Gastroesophageal sphincter (tissue), 4 donors: ENCODE measurements around the gene DGKI. TPM values are rescaled to one million over a fixed set of nuclear protein-coding genes. Genes with fewer than 3 reads are reported as not detected.
A peak's percentile ranks its signal among the peaks of the same experiment; 100 is the strongest.
"Not testable (repeated sequence)": the region's sequence is repeated elsewhere in the genome, so short reads cannot be mapped to it uniquely, and the experiment has no call there.

Source experiments
- ATAC-seq: fragments of 150-250 bp; one replicate; pipeline ENCODE4 v1.9.1; 2016; ENCODE audit warnings: mild to moderate bottlenecking, moderate library complexity
- H3K27ac ChIP-seq, 4 donors: fragments of 200-600 bp; sonication (generic) in 3 of 4; 1 replicate in 3 of 4; 2 replicates in 1 of 4; pipeline ENCODE4 v1.5.1; 2016 to 2019
- H3K27me3 ChIP-seq: fragments of 200-600 bp; sonication (generic); one replicate; pipeline ENCODE4 v1.5.1; 2019
- H3K36me3 ChIP-seq, 2 donors: fragments of 200-600 bp; sonication (generic); one replicate each; pipeline ENCODE4 v1.5.1; 2019; ENCODE audit warnings: control low read depth in 1 of 2
- H3K4me1 ChIP-seq, 3 donors: fragments of 200-600 bp; sonication (generic); 1 replicate in 2 of 3; 2 replicates in 1 of 3; pipeline ENCODE4 v1.5.1; 2016 to 2019; ENCODE audit warnings: control low read depth in 2 of 3
- H3K4me3 ChIP-seq, 2 donors: fragments of 200-600 bp; sonication (generic); one replicate each; pipeline ENCODE4 v1.5.1; 2019; ENCODE audit warnings: mild to moderate bottlenecking in 1 of 2, moderate library complexity in 1 of 2
- H3K9me3 ChIP-seq, 3 donors: fragments of 200-600 bp; sonication (generic); one replicate each; pipeline ENCODE4 v1.5.1; 2017 to 2019; ENCODE audit warnings: control low read depth in 2 of 3
- EP300 ChIP-seq: sonication (generic); formaldehyde crosslinking; IDR thresholded peaks from one replicate; pipeline ENCODE4 v1.6.1; 2017; ENCODE audit warnings: antibody characterized with exemption, mild to moderate bottlenecking
- POLR2A ChIP-seq, 2 donors: fragments of 450-650 bp; IDR thresholded peaks; one replicate each; pipeline ENCODE4 v1.6.1; 2017; ENCODE audit warnings: antibody characterized with exemption in 2 of 2, mild to moderate bottlenecking in 2 of 2, moderate library complexity in 1 of 2
- POLR2AphosphoS5 ChIP-seq: sonication (generic); formaldehyde crosslinking; IDR thresholded peaks from one replicate; pipeline ENCODE4 v1.6.1; 2017; ENCODE audit warnings: antibody characterized with exemption
- WGBS, 2 donors: methylation state at CpG; one replicate each; pipeline ENCODE4 v1.1.5; 2018; ENCODE audit warnings: low coverage in 1 of 2; 5-methylcytosine and 5-hydroxymethylcytosine counted together
- total RNA-seq, 4 donors: library from RNA; depleted of rRNA; stranded (reverse); fragments of >200 nt; gene quantifications; one replicate each; pipeline ENCODE4 v1.1.0, GENCODE V29; 2016
- TF ChIP-seq, protein P1 (sequence below), 4 experiments: fragments of 200-600 bp in 2 of 4; fragments of 450-650 bp in 2 of 4; sonication (generic) in 1 of 4; IDR thresholded peaks; one replicate each; pipeline ENCODE4 v1.5.1; 2017 to 2019; ENCODE audit warnings: antibody characterized with exemption in 4 of 4, mild to moderate bottlenecking in 2 of 4, moderate library complexity in 2 of 4

DGKI gene
- total RNA-seq, 4 donors from 2014 or later = 0.27 to 4.8 (median 3.2) TPM

DNA sequence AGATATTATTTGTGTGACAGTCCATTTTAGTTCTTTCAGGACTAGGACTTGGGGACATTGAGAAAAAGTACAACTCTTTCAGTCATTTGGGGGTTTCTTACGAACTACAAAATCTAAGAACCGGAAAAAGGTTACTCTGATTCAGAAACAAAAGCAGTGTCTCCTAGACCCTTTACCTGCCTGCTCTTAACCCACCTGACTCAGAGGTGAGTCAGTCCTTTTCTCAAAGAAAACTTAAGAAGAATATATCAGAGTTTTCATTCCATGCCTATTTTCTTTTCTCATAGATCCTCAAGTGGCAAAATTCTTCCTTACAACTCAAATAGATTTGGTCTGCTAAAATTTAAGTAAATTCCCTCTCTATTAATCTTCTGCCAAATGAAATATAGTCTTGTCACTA is 388.4 kb downstream of the DGKI start:
- H3K27me3 ChIP-seq = no peaks in the 10 kb centered on the region
- 89% methylated on average over 2 of the region's 2 CpGs; no CpG with 5 or more reads in 1 of the 2 donors for WGBS, 2 donors
- no peak overlapping the region for H3K27ac ChIP-seq
- H3K4me1 ChIP-seq = peaks cover 0 to 16% (median 0%) of the 10 kb centered on the region in 3 donors
- H3K9me3 ChIP-seq = no peaks in the 10 kb centered on the region
- no peak overlapping the region for H3K4me3 ChIP-seq
- TF ChIP-seq, protein P1, sequence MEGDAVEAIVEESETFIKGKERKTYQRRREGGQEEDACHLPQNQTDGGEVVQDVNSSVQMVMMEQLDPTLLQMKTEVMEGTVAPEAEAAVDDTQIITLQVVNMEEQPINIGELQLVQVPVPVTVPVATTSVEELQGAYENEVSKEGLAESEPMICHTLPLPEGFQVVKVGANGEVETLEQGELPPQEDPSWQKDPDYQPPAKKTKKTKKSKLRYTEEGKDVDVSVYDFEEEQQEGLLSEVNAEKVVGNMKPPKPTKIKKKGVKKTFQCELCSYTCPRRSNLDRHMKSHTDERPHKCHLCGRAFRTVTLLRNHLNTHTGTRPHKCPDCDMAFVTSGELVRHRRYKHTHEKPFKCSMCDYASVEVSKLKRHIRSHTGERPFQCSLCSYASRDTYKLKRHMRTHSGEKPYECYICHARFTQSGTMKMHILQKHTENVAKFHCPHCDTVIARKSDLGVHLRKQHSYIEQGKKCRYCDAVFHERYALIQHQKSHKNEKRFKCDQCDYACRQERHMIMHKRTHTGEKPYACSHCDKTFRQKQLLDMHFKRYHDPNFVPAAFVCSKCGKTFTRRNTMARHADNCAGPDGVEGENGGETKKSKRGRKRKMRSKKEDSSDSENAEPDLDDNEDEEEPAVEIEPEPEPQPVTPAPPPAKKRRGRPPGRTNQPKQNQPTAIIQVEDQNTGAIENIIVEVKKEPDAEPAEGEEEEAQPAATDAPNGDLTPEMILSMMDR (IDR thresholded peaks at IDR 0.05) = no peak
- TF ChIP-seq EP300 = no peak
- TF ChIP-seq POLR2AphosphoS5 = no peak
- TF ChIP-seq POLR2A (IDR thresholded peaks at IDR 0.05) = no peak
- no peak for ATAC-seq
- no peaks in the 10 kb centered on the region for H3K36me3 ChIP-seq

DNA sequence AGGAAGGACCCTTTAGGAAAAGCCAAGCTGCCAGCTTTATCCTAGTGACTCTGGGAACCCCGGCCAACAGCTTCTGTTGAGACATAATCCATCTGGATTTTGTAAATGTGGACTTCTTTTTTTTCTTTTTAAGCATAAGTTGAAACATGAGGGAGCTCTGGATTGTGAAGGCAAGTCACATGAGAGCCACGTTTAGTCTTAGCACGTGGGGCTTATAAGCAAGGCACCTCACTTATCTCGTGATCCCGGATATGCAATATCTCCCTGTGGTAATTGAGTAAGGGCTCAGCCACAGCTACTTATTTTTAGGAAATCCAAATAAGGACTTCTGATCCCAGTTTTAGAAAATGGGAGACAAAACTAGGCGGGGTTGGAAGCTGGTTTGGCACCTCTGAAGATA is 392.0 kb downstream of the DGKI start:
- TF ChIP-seq POLR2AphosphoS5 = peak; percentile 40
- TF ChIP-seq EP300 = no peak
- H3K4me1 ChIP-seq = peaks cover 0 to 16% (median 0%) of the 10 kb centered on the region in 3 donors
- peak; percentile 91 for ATAC-seq
- 2 to 13% methylated on average over 5 to 6 of the region's 6 CpGs for WGBS, 2 donors
- no peaks in the 10 kb centered on the region for H3K36me3 ChIP-seq
- H3K27ac ChIP-seq = peak overlapping the region in 3 of 4 donors; percentile 29 to 55 (median 41)
- no peak overlapping the region for H3K4me3 ChIP-seq
- no peaks in the 10 kb centered on the region for H3K9me3 ChIP-seq
- H3K27me3 ChIP-seq = no peaks in the 10 kb centered on the region

DNA sequence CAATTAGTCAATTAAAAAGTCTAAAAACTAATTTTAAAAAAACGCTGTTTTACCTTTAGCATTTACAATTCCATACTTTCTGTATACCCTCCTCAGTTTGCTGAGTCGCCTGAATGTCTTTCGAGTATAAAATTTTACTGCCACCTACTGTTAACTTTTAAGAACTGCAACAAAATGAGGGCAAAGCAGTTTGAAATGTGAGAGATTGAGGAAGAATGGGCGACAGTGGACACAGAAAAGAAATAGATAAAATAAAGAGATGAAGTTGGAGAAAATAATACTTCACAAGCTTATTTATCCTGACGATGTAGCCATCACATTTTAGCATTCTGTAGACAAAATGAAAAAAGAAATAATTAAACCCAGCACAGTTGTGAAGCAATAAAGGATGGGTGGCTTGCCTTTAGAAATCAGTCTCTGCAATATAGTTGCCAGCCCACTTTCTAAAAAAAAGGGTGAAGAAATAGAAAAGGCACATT is 392.5 kb downstream of the DGKI start:
- no peaks in the 10 kb centered on the region for H3K36me3 ChIP-seq
- H3K27me3 ChIP-seq = no peaks in the 10 kb centered on the region
- no peaks in the 10 kb centered on the region for H3K9me3 ChIP-seq
- TF ChIP-seq, protein P1 (IDR thresholded peaks at IDR 0.05) = peak; percentile 52 to 78 (median 64)
- no peak for TF ChIP-seq POLR2A (IDR thresholded peaks at IDR 0.05)
- peak overlapping the region in 2 of 4 donors; percentile 41 to 55 for H3K27ac ChIP-seq
- peaks cover 0 to 16% (median 0%) of the 10 kb centered on the region in 3 donors for H3K4me1 ChIP-seq
- WGBS, 2 donors = 1 to 5% methylated on average over 5 of the region's 5 CpGs
- H3K4me3 ChIP-seq = no peak overlapping the region
- peak; percentile 65 for ATAC-seq

DNA sequence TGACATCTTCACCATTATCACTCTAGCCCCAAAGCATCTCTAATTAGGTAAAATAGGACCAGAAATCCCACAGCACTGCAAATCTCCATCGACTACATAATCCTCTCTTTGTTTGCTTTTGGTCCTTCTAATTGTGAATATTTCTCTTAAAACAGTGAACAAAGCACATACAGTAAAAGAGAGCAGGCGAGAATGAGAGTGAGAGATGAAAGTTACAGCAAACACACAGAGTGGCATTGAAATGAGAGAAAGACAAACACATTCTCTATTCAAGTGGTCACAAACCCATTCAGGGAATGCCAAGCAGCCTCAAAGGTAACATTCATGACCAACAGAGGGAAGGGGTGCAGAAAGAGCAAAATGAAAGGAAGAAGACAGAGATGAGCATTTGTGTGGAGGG is 393.4 kb downstream of the DGKI start:
- H3K4me3 ChIP-seq = no peak overlapping the region
- TF ChIP-seq EP300 = no peak
- TF ChIP-seq, protein P1 (IDR thresholded peaks at IDR 0.05) = no peak
- no peak for TF ChIP-seq POLR2A (IDR thresholded peaks at IDR 0.05)
- TF ChIP-seq POLR2AphosphoS5 = no peak
- 86% methylated on average over 2 of the region's 2 CpGs; no CpG with 5 or more reads in 1 of the 2 donors for WGBS, 2 donors
- peaks cover 0 to 16% (median 0%) of the 10 kb centered on the region in 3 donors for H3K4me1 ChIP-seq
- ATAC-seq = no peak
- H3K27ac ChIP-seq = no peak overlapping the region
- H3K27me3 ChIP-seq = no peaks in the 10 kb centered on the region
- H3K36me3 ChIP-seq = no peaks in the 10 kb centered on the region
- no peaks in the 10 kb centered on the region for H3K9me3 ChIP-seq

DNA sequence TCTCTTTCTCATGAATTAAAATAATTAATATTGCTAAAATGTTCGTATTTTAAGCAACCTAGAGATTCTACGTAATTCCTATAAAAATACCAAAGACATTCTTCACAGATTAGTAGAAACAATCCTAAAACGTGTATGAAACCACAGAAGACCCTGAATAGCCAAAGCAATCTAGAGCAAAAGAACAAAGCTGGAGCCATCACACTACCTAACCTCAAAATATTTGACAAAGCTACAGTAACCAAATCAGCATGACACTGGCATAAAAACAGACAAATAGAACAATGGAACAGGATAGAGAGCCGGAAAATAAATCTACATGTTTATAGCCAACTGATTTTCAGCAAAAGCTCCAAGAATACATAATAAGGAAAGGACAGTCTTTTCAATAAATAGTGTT is 397.8 kb downstream of the DGKI start:
- 87 to 100% methylated on average over 3 to 4 of the region's 4 CpGs for WGBS, 2 donors
- Histone ChIP-seq H3K9me3 (no peaks in the 10 kb centered on the region), H3K4me3 (no peak overlapping the region), H3K36me3 (no peaks in the 10 kb centered on the region), H3K27me3 (no peaks in the 10 kb centered on the region), H3K4me1 (peaks cover 0 to 3% (median 0%) of the 10 kb centered on the region in 3 donors), H3K27ac (no peak overlapping the region)
- ATAC-seq = no peak
- TF ChIP-seq EP300 = no peak
- TF ChIP-seq POLR2A (IDR thresholded peaks at IDR 0.05) = no peak

DNA sequence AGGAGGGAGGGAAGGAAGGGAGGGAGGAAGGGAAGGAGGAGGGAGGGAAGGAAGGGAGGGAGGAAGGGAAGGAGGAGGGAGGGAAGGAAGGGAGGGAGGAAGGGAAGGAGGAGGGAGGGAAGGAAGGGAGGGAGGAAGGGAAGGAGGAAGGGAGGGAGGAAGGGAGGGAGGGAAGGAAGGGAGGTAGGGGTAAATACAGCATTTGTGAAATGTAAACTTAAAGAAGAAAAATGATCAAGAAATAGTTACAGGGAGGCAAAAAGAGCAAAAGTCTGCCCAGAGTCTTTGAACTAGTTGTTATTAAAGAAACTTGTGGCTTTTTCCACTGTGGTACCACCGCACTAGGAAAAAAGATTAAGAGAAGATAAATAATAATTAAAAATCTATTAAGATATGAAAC is 398.2 kb downstream of the DGKI start:
- not testable (repeated sequence) for H3K27ac ChIP-seq, H3K36me3 ChIP-seq, H3K4me1 ChIP-seq, ATAC-seq, H3K4me3 ChIP-seq, H3K27me3 ChIP-seq, H3K9me3 ChIP-seq
- WGBS, 2 donors = 100% methylated on average over 1 of the region's 1 CpG
